GM10847 (cell line): ENCODE data around the gene SOX12.

Experiments used
- POLR2A ChIP-seq: IDR thresholded peaks from 2 replicates; pipeline ENCODE4 v1.6.1; 2011; ENCODE audit not compliant: insufficient read length; ENCODE audit errors: extremely low read depth

Gene SOX12

GRCh38 chr20:341682-342081 is 16.3 kb downstream of the SOX12 start:
- TF ChIP-seq POLR2A = no peak

- TF ChIP-seq POLR2A = no peak
These were observed 17.8 kb downstream of the SOX12 start for GRCh38 chr20:343107-343506.

- no peak for TF ChIP-seq POLR2A
These were observed 20.8 kb downstream of the SOX12 start for GRCh38 chr20:346033-346639.

- peak; percentile 18 for TF ChIP-seq POLR2A
These were observed 21.4 kb downstream of the SOX12 start, which contains the start of gene NRSN2 for GRCh38 chr20:346640-347316. NRSN2 (plus strand) TSS chr20:347111; CDS start chr20:349644, 2,533 bp downstream.

DNA sequence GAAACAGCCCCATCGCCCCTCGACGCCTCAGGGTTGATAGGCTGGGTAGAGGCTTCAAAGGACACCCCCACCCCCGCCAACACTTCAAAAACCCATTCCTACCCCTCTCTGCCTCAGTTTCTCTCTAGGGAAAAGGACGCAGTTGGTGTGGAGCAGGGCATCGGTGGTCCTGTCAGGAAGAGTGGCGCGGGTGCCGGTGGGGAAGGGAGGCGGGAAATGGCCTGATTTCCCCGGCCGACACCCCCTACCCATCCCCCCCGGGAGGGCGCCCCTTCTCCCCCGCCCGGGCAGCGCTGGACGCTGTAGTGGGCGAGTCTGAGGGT is 21.9 kb downstream of the SOX12 start:
- no peak for TF ChIP-seq POLR2A

DNA sequence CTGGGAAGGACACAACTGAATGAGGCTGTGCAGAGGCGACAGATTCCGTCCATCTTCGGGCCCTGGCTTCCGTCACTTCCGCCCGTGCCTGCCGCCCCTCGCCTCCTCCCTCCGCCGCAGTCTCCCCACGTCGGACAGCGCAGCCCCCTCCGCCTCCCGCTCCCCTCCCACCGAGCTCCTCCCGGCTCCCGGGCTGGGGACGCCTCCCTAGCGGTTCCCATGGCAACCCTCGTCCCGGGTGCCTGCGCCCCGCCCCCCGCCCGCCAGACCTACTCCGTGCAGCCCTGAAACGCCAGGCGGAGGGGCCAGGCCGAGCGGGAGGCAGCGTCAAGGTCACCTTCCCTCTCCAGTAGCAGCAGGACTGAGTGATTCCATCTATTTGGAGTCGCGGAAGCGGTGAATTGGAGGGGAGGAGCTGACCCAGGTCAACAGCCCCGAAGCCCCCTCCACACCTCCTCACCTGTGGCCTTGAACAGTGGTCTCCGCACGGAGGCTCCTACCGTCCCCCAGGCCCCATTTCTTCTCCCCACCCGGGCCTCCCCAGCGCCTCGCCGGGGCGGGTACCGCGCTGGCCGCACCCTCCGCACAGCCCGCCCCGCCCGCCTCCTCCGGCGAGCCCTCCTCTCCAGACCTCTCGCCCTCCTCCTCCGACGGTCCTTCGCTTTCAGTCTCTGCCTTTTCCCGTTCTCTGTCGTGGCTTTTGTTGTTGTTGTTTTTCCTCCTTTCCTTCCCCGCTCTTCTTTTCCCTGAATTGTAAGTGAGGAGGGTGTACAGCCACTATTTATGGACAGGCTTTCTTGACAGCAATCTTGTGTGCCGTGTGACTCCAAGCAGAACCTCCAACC is 22.5 kb downstream of the SOX12 start:
- TF ChIP-seq POLR2A = peak; percentile 61

GRCh38 chr20:348972-349841 is 23.9 kb downstream of the SOX12 start:
- TF ChIP-seq POLR2A = no peak

DNA sequence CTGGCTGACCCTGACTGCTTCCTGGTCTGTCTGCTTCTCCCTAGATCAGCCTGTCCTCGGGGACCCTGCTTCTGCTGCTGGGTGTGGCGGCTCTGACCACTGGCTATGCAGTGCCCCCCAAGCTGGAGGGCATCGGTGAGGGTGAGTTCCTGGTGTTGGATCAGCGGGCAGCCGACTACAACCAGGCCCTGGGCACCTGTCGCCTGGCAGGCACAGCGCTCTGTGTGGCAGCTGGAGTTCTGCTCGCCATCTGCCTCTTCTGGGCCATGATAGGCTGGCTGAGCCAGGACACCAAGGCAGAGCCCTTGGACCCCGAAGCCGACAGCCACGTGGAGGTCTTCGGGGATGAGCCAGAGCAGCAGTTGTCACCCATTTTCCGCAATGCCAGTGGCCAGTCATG is 27.8 kb downstream of the SOX12 start:
- TF ChIP-seq POLR2A = no peak

DNA sequence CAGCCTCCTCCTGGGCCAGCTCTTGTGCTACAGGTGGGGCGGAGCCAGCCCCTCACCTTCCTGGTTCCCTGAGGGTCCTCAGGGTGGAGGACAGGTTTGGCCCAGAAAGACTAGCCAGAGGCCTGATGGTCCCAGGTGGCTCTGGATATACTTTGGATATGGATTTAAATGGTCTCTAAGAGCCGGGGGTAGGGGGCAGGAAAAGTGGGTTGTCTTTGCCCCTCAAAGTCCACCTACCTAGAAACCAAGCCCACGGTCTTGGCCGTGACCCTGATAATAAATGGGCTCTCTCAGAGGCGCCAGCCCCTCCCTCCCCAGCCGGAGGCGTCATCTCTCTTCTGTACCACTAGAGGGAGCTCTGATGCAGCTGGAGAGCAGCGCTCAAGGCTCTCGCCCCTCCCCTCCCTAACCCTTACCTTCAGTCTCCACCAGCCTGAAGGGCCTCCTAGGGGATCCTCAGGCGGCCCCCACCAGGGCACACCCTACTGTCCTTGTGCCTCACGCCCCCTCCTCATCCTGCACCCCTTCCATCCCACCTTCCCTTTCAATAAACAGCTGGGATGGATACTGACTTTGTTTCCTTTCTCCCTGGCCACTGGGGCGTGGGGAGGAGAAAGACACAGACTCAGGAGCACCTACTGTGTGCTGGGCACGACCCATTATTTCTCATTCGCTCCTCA is 29.1 kb downstream of the SOX12 start:
- TF ChIP-seq POLR2A = no peak

DNA sequence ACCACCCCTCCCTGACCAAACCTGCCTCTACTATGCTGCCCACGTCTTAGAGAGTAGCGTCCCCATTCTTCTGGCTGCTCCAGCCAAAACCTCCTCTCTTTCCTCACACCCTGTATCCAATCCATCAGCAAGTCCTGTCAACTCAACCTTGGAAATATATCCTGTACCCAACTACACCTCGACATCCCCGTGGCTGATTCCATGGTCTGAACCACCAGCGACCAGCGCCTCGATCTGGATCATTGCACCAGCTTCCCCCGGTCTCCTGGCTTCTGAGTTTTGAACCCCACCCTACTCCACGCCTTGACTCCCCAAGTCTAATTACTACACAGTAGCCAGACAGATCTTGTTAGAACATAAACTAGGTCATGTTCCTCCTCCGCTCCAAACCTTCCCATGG is 31.4 kb downstream of the SOX12 start:
- TF ChIP-seq POLR2A = no peak

- TF ChIP-seq POLR2A = no peak
These were observed 33.7 kb downstream of the SOX12 start for GRCh38 chr20:358891-359555.

- no peak for TF ChIP-seq POLR2A
These were observed 36.2 kb downstream of the SOX12 start for GRCh38 chr20:361561-361960.

DNA sequence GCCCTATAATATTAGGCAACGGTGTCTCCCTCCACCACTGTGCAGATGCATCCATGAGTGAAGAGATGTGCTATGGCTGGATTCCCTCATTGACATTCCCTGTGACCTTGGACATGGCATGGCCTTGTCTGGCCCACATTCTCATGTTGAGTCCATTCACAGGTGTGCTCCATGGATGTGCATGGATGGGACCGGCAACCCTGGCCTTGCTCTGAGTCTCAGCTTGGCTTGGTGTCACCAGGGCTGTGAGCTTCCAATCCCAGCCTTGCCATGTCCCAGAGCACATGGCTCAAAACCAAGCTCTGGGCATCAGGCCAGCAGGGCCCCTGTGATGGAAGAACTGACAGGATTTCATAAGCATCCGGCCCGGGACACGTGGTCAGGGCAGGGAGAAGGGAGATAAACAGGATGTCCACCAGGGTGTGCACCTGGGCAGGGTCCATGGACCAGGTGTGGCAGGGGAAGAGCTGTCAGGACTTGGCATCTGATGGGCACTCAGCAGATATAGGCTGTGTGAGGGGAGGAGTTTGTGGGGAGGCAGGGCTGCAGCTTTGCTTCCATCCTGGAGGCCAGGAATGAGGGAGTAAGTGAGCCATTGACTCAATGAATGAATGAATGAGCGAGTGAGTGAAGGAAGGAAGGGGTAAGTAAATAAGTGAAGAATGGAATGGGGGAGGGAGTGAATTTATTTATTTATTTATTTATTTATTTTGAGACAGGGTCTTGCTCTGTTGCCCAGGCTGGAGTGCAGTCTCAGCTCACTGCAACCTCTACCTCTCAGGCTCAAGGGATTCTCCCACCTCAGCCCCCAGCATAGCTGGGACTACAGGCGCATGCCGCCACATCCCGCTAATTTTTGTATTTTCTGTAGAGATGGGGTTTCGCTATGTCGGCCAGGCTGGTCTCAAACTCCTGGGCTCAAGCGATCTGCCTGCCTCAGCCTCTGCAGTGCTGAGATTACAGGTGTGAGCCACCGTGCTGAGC is 37.2 kb downstream of the SOX12 start:
- no peak for TF ChIP-seq POLR2A
